Measurements from ENCODE around the gene REEP1.

GRCh38 chr2:86305915-86306254, 31.5 kb downstream of the REEP1 start:
- TF ChIP-seq CTCF (conservative IDR thresholded peaks at IDR 0.05; ENCODE audit: low read depth, low read length): no peak
- TF ChIP-seq EZH2 (IDR thresholded peaks at IDR 0.05; ENCODE audit: borderline replicate concordance, low read depth, low read length, poor library complexity, severe bottlenecking): no peak
